Bronchial epithelial cell (primary cell): ENCODE results near the gene ITIH5. TPM values are rescaled to one million over a fixed set of nuclear protein-coding genes. Genes with fewer than 3 reads are reported as not detected.

ENCODE experiments used
- DNase-seq: peaks from one replicate; pipeline ENCODE4 v3.0.0-alpha.2; 2010; ENCODE audit warnings: low read depth
- FAIRE-seq: peaks from 2 replicates; lab custom pipeline; 2011; peaks lifted over from hg19 to GRCh38; lab: Jason Lieb, UNC
- H3K27me3 ChIP-seq: 2 replicates; pipeline ENCODE4 v1.5.1; 2011; ENCODE audit warnings: low read length; ENCODE audit not compliant: control insufficient read depth, insufficient read depth
- H3K36me3 ChIP-seq: 2 replicates; pipeline ENCODE4 v1.5.1; 2011; ENCODE audit warnings: low read length; ENCODE audit not compliant: control insufficient read depth, insufficient read depth
- H3K4me3 ChIP-seq: 2 replicates; pipeline ENCODE4 v1.5.1; 2011; ENCODE audit warnings: mild to moderate bottlenecking, low read depth, low read length, control low read depth
- total RNA-seq: library from RNA; depleted of rRNA; stranded (reverse); fragments of >200 nt; gene quantifications from 2 replicates; pipeline ENCODE4 v1.2.1, GENCODE V29; 2014
- TF ChIP-seq, protein P1 (sequence below): IDR thresholded peaks from 2 replicates; pipeline ENCODE4 v1.5.1; 2011; ENCODE audit warnings: mild to moderate bottlenecking, moderate library complexity, low read length, control low read depth, inconsistent platforms; ENCODE audit not compliant: insufficient read depth, severe bottlenecking

The ITIH5 gene
- total RNA-seq, 1 donor from 2014 or later, result not detected

DNA sequence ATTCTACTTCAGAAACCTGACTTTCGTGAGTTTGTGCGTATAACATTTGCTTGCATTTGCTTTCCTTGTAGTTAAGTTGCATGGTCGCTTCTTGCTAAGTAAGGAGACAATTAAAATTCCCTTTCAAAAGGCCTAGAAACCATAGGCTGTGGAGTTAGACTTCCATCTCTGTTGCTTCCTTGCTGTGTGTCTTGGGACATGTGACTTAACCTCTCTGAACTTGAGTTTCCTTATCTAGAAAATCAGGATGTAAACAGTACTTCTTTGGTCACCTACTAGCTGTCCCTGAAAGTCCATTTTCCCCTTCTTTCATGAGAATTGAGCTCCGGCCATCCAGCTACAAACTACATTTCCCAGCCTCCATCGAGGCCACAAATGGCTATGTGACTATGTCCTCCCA, 89.2 kb downstream of the ITIH5 start:
- TF ChIP-seq, protein P1, sequence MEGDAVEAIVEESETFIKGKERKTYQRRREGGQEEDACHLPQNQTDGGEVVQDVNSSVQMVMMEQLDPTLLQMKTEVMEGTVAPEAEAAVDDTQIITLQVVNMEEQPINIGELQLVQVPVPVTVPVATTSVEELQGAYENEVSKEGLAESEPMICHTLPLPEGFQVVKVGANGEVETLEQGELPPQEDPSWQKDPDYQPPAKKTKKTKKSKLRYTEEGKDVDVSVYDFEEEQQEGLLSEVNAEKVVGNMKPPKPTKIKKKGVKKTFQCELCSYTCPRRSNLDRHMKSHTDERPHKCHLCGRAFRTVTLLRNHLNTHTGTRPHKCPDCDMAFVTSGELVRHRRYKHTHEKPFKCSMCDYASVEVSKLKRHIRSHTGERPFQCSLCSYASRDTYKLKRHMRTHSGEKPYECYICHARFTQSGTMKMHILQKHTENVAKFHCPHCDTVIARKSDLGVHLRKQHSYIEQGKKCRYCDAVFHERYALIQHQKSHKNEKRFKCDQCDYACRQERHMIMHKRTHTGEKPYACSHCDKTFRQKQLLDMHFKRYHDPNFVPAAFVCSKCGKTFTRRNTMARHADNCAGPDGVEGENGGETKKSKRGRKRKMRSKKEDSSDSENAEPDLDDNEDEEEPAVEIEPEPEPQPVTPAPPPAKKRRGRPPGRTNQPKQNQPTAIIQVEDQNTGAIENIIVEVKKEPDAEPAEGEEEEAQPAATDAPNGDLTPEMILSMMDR, result no peak
- peak; percentile 28 for FAIRE-seq

GRCh38 chr10:7577176-7577575, 89.6 kb downstream of the ITIH5 start:
- Histone ChIP-seq H3K27me3 (no peaks in the 10 kb centered on the region), H3K36me3 (no peaks in the 10 kb centered on the region), H3K4me3 (no peak overlapping the region)
- TF ChIP-seq, protein P1, result no peak
- no peak for FAIRE-seq
- DNase-seq, result no peak

More for the DNA sequence above, 89.2 kb downstream of the ITIH5 start:
- no peaks in the 10 kb centered on the region for H3K27me3 ChIP-seq
- no peak overlapping the region for H3K4me3 ChIP-seq
- H3K36me3 ChIP-seq, result no peaks in the 10 kb centered on the region
- no peak for DNase-seq

DNA sequence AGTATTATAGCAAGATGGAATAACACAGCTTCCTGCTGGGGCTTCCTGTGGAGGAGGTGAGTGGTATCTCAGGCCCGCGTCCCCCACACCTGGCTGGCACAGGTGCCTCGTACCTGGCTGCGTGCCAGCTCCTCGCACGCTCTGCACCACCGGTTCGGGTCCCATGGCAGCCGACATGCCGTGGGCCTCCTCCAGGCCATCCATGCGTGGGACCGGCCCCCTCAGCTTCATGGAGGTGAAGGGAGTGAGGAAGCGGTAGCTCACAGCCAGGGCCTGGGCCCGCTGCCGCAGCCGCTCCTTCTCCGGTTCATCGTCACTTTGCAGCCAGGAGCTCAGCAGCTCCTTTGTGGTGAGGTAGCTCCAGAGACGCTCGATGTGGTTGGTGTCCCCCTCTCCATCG, 90.4 kb downstream of the ITIH5 start:
- Histone ChIP-seq H3K36me3 (no peaks in the 10 kb centered on the region), H3K4me3 (no peak overlapping the region), H3K27me3 (no peaks in the 10 kb centered on the region)
- DNase-seq, result no peak
- no peak for FAIRE-seq
- TF ChIP-seq, protein P1, result no peak

DNA sequence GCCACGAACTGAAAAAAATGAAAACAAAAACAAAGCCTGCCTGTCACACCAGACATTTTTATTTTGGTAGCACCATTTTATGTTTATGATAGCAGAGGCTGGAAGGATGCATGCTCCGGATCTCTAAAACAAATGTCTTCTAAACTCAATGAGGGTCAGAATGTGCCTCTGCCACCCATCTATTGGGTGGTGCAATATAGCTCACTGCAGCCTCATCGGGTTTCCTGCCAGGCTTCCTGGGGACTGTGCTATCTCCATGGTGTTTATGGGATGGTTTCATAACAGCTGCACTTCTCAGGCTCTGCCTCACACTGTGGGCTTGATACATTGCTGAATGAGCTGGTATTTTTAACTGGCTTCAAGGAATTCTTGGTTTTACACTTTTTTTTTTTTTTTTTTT, 94.4 kb downstream of the ITIH5 start:
- H3K36me3 ChIP-seq, result no peaks in the 10 kb centered on the region
- H3K4me3 ChIP-seq, result no peak overlapping the region
- TF ChIP-seq, protein P1, result no peak
- H3K27me3 ChIP-seq, result no peaks in the 10 kb centered on the region
- FAIRE-seq (no peak), DNase-seq (no peak)

GRCh38 chr10:7571981-7572380, 94.8 kb downstream of the ITIH5 start:
- no peaks in the 10 kb centered on the region for H3K36me3 ChIP-seq
- TF ChIP-seq, protein P1, result no peak
- DNase-seq (no peak), FAIRE-seq (no peak)
- H3K4me3 ChIP-seq, result no peak overlapping the region
- H3K27me3 ChIP-seq, result no peaks in the 10 kb centered on the region

GRCh38 chr10:7567911-7568620, 98.7 kb downstream of the ITIH5 start:
- no peak for FAIRE-seq
- Histone ChIP-seq H3K36me3 (no peaks in the 10 kb centered on the region), H3K27me3 (no peaks in the 10 kb centered on the region), H3K4me3 (no peak overlapping the region)
- TF ChIP-seq, protein P1, result no peak
- no peak for DNase-seq
